SK-N-SH (cell line): ENCODE results near the gene WWP2.

Source experiments
- CTCF ChIP-seq: fragments of 200-600 bp; sonication (generic); IDR thresholded peaks from 2 replicates; pipeline ENCODE4 v1.6.1; 2017; ENCODE audit warnings: antibody characterized with exemption, mild to moderate bottlenecking, moderate library complexity
- EP300 ChIP-seq, 2 experiments: IDR thresholded peaks; 2 replicates each; pipeline versions ENCODE4 v1.4.0 to v1.6.1; 2012; ENCODE audit warnings: borderline replicate concordance in 1 of 2, low read depth in 1 of 2, low read length in 1 of 2
- EZH2phosphoT487 ChIP-seq: fragments of 200-600 bp; sonication (generic); IDR thresholded peaks from 2 replicates; pipeline ENCODE4 v1.6.1; 2017; ENCODE audit warnings: low read depth, mixed run types, mild to moderate bottlenecking, antibody characterized with exemption, moderate library complexity, borderline replicate concordance
- GABPA ChIP-seq: IDR thresholded peaks from 2 replicates; pipeline ENCODE4 v1.4.0; 2012; ENCODE audit warnings: low read depth, mild to moderate bottlenecking
- IRF3 ChIP-seq: fragments of 150-350 bp; IDR thresholded peaks from 2 replicates; pipeline ENCODE4 v1.6.1; 2016; ENCODE audit warnings: mild to moderate bottlenecking, low read depth, low read length
- NFIC ChIP-seq: IDR thresholded peaks from 2 replicates; pipeline ENCODE4 v1.4.0; 2012; ENCODE audit warnings: borderline replicate concordance
- POLR2AphosphoS5 ChIP-seq: IDR thresholded peaks from 2 replicates; pipeline ENCODE4 v1.6.1; 2012; ENCODE audit warnings: low read depth, low read length
- RXRA ChIP-seq: IDR thresholded peaks from 2 replicates; pipeline ENCODE4 v1.4.0; 2012; ENCODE audit warnings: low read depth, mild to moderate bottlenecking, borderline replicate concordance
- SIN3A ChIP-seq: IDR thresholded peaks from 2 replicates; pipeline ENCODE4 v1.6.1; 2012; ENCODE audit warnings: low read depth, mild to moderate bottlenecking, low read length, moderate library complexity, borderline replicate concordance
- TAF1 ChIP-seq: IDR thresholded peaks from 2 replicates; pipeline ENCODE4 v1.6.1; 2012; ENCODE audit warnings: low read depth, mild to moderate bottlenecking, low read length, moderate library complexity, borderline replicate concordance
- TEAD4 ChIP-seq: IDR thresholded peaks from 2 replicates; pipeline ENCODE4 v1.4.0; 2012; ENCODE audit warnings: mild to moderate bottlenecking, borderline replicate concordance; ENCODE audit not compliant: insufficient read depth

DNA sequence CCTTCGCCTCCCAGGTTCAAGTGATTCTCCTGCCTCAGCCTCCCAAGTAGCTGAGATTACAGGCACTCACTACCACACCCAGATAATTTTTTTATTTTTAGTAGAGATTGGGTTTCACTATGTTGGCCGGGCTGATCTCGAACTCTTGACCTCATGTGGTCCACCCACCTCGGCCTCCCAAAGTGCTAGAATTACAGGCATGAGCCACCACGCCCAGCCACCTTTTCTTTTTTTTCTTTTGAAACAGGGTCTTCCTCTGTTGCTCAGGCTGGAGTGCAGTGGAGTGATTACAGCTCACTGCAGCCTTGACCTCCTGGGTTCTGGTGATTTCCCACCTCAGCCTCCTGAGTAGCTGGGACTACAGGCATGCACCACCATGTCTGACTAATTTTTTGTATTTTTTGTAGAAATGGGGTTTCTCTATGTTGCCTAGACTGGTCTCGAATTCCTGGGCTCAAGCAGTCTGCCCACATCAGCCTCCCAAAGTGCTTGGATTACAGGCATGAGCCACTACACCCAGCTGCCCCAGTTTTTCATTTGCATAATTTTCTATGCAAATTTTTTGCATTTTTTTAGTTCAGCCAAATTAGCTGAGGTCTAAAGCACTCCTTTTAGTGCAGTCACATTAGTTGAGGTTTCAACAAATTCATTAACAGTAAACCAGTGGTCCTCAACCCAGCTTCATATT, 11.3 kb downstream of the WWP2 start:
- TF ChIP-seq CTCF (no peak), GABPA (no peak), EZH2phosphoT487 (no peak), TAF1 (no peak), POLR2AphosphoS5 (no peak), IRF3 (no peak), RXRA (no peak), EP300 (IDR thresholded peaks at IDR 0.05; ENCODE audit: borderline replicate concordance in 1 of 2, low read depth in 1 of 2, low read length in 1 of 2) (no peak), TEAD4 (no peak), NFIC (no peak), SIN3A (no peak)
